Skeletal muscle satellite cell (primary cell): ENCODE results near the gene USP4. TPM values are rescaled to one million over a fixed set of nuclear protein-coding genes. Genes with fewer than 3 reads are reported as not detected.

Experiments
- H3K27me3 ChIP-seq: 2 replicates; pipeline ENCODE4 v1.7.0; 2013; ENCODE audit warnings: low read length; ENCODE audit not compliant: control insufficient read depth, insufficient read depth
- H3K36me3 ChIP-seq: 2 replicates; pipeline ENCODE4 v1.7.0; 2013; ENCODE audit warnings: mild to moderate bottlenecking, control low read depth, low read length; ENCODE audit not compliant: insufficient read depth
- H3K4me1 ChIP-seq: 2 replicates; pipeline ENCODE4 v1.7.0; 2013; ENCODE audit warnings: low read length; ENCODE audit not compliant: control insufficient read depth, insufficient read depth
- H3K4me2 ChIP-seq: 2 replicates; pipeline ENCODE4 v1.7.0; 2013; ENCODE audit warnings: mild to moderate bottlenecking, low read length
- H3K4me3 ChIP-seq: 2 replicates; pipeline ENCODE4 v1.7.0; 2013; ENCODE audit warnings: low read length
- H3K9ac ChIP-seq: 2 replicates; pipeline ENCODE4 v1.7.0; 2013; ENCODE audit warnings: mild to moderate bottlenecking, low read depth, low read length, moderate library complexity
- H3K9me3 ChIP-seq: replicated peaks from 2 replicates; pipeline ENCODE4 v1.7.0; 2013; ENCODE audit warnings: mild to moderate bottlenecking, control low read depth, low read length
- total RNA-seq: library from RNA; depleted of rRNA; stranded (reverse); fragments of >200 nt; gene quantifications from 2 replicates; pipeline ENCODE4 v1.2.3, GENCODE V29; 2012; rRNA removed

Gene USP4
- 12.9 and 15.0 TPM in 2 replicates for total RNA-seq

- Histone ChIP-seq H3K4me2 (peak within 1 kb of the TSS; percentile 93), H3K9me3 (no peaks in the 10 kb centered on the region), H3K36me3 (peaks cover 8% of the 10 kb centered on the region), H3K9ac (peak within 1 kb of the TSS; percentile 91), H3K4me1 (peaks cover 18% of the 10 kb centered on the region), H3K4me3 (peak within 1 kb of the TSS; percentile 93), H3K27me3 (no peaks in the 10 kb centered on the region)
Observed at GRCh38 chr3:49339941-49340800, at the start of gene USP4. Gene USP4 (minus strand): TSS chr3:49340053. CDS start chr3:49340024, 29 bp downstream.

GRCh38 chr3:49389297-49389696 is 49.4 kb upstream of the USP4 start:
- Histone ChIP-seq H3K4me2 (no peak overlapping the region), H3K27me3 (no peaks in the 10 kb centered on the region), H3K9ac (no peak overlapping the region), H3K9me3 (no peaks in the 10 kb centered on the region), H3K36me3 (peaks cover 24% of the 10 kb centered on the region), H3K4me1 (peaks cover 14% of the 10 kb centered on the region), H3K4me3 (no peak overlapping the region)

GRCh38 chr3:49388289-49388820 is 48.5 kb upstream of the USP4 start:
- no peaks in the 10 kb centered on the region for H3K27me3 ChIP-seq
- H3K9ac ChIP-seq = no peak overlapping the region
- peaks cover 20% of the 10 kb centered on the region for H3K36me3 ChIP-seq
- no peak overlapping the region for H3K4me2 ChIP-seq
- no peak overlapping the region for H3K4me3 ChIP-seq
- H3K4me1 ChIP-seq = peaks cover 14% of the 10 kb centered on the region
- no peaks in the 10 kb centered on the region for H3K9me3 ChIP-seq

- Histone ChIP-seq H3K4me2 (no peak overlapping the region), H3K4me3 (no peak overlapping the region), H3K4me1 (peaks cover 14% of the 10 kb centered on the region), H3K36me3 (peaks cover 20% of the 10 kb centered on the region), H3K9me3 (no peaks in the 10 kb centered on the region), H3K9ac (no peak overlapping the region), H3K27me3 (no peaks in the 10 kb centered on the region)
Observed at GRCh38 chr3:49387721-49388120, 47.9 kb upstream of the USP4 start.

GRCh38 chr3:49386056-49386756 is 46.4 kb upstream of the USP4 start:
- Histone ChIP-seq H3K27me3 (no peaks in the 10 kb centered on the region), H3K9me3 (no peaks in the 10 kb centered on the region), H3K4me1 (peaks cover 14% of the 10 kb centered on the region), H3K9ac (no peak overlapping the region), H3K4me2 (no peak overlapping the region), H3K4me3 (no peak overlapping the region), H3K36me3 (peaks cover 18% of the 10 kb centered on the region)

GRCh38 chr3:49385617-49386016 is 45.8 kb upstream of the USP4 start:
- H3K9me3 ChIP-seq = no peaks in the 10 kb centered on the region
- no peak overlapping the region for H3K9ac ChIP-seq
- H3K36me3 ChIP-seq = peaks cover 18% of the 10 kb centered on the region
- no peaks in the 10 kb centered on the region for H3K27me3 ChIP-seq
- peaks cover 14% of the 10 kb centered on the region for H3K4me1 ChIP-seq
- H3K4me3 ChIP-seq = no peak overlapping the region
- no peak overlapping the region for H3K4me2 ChIP-seq

- Histone ChIP-seq H3K4me2 (no peak overlapping the region), H3K9ac (no peak overlapping the region), H3K36me3 (peaks cover 11% of the 10 kb centered on the region), H3K27me3 (no peaks in the 10 kb centered on the region), H3K4me1 (peaks cover 26% of the 10 kb centered on the region), H3K9me3 (no peaks in the 10 kb centered on the region), H3K4me3 (no peak overlapping the region)
Observed at GRCh38 chr3:49383387-49383786, 43.5 kb upstream of the USP4 start.

- Histone ChIP-seq H3K4me1 (peaks cover 20% of the 10 kb centered on the region), H3K9ac (peak overlapping the region; percentile 32), H3K36me3 (peaks cover 25% of the 10 kb centered on the region), H3K4me2 (peak overlapping the region; percentile 53), H3K4me3 (peak overlapping the region; percentile 33), H3K9me3 (no peaks in the 10 kb centered on the region), H3K27me3 (no peaks in the 10 kb centered on the region)
Observed at GRCh38 chr3:49378249-49378895, 38.5 kb upstream of the USP4 start.

GRCh38 chr3:49377483-49377882 is 37.6 kb upstream of the USP4 start:
- Histone ChIP-seq H3K4me1 (peaks cover 20% of the 10 kb centered on the region), H3K36me3 (peaks cover 33% of the 10 kb centered on the region), H3K9ac (no peak overlapping the region), H3K27me3 (no peaks in the 10 kb centered on the region), H3K4me2 (peak overlapping the region; percentile 46), H3K4me3 (peak overlapping the region; percentile 23), H3K9me3 (no peaks in the 10 kb centered on the region)

GRCh38 chr3:49371946-49372345 is 32.1 kb upstream of the USP4 start:
- Histone ChIP-seq H3K9me3 (no peaks in the 10 kb centered on the region), H3K27me3 (no peaks in the 10 kb centered on the region), H3K36me3 (peaks cover 69% of the 10 kb centered on the region), H3K4me2 (no peak overlapping the region), H3K4me3 (no peak overlapping the region), H3K9ac (no peak overlapping the region), H3K4me1 (no peaks in the 10 kb centered on the region)

GRCh38 chr3:49370585-49371290 is 30.9 kb upstream of the USP4 start:
- H3K9me3 ChIP-seq = no peaks in the 10 kb centered on the region
- no peaks in the 10 kb centered on the region for H3K4me1 ChIP-seq
- peaks cover 77% of the 10 kb centered on the region for H3K36me3 ChIP-seq
- H3K9ac ChIP-seq = no peak overlapping the region
- H3K27me3 ChIP-seq = no peaks in the 10 kb centered on the region
- no peak overlapping the region for H3K4me2 ChIP-seq
- no peak overlapping the region for H3K4me3 ChIP-seq
